T-cell (primary cell): ENCODE data around the gene P2RY13. TPM values are rescaled to one million over a fixed set of nuclear protein-coding genes. Genes with fewer than 3 reads are reported as not detected.

Experiments
- ATAC-seq, 4 experiments: fragments of 200-7000 bp in 3 of 4; fragments of 150-1000 bp in 1 of 4; cut with Tn5 transposase; replicated peaks in 1 of 4; 1 replicate in 3 of 4; 2 replicates in 1 of 4; pipeline ENCODE4 v1.10.0; 2021; ENCODE audit warnings: moderate library complexity in 3 of 4, mild to moderate bottlenecking in 2 of 4, moderate number of reproducible peaks in 1 of 4
- CTCF ChIA-PET, 2 donors: fragments of 300-600 bp; sonication (Branson Sonifier 250); formaldehyde crosslinking; loops; one replicate each; lab custom pipeline; 2022; ENCODE audit warnings: antibody characterized with exemption in 2 of 2; lab: Charles Lee
- POLR2A ChIA-PET, 2 donors: fragments of 300-600 bp; sonication (Branson Sonifier 250); formaldehyde crosslinking; loops; one replicate each; lab custom pipeline; 2022; ENCODE audit warnings: antibody characterized with exemption in 2 of 2; lab: Charles Lee
- DNase-seq, 35 experiments: peaks; one replicate each; pipeline versions ENCODE4 v3.0.0 to v3.0.0-alpha.2; 2013 to 2023
- H3K27ac ChIP-seq: one replicate; pipeline ENCODE4 v1.5.1; 2013; ENCODE audit warnings: low read length
- H3K27me3 ChIP-seq, 2 experiments: replicated peaks in 1 of 2; 1 replicate in 1 of 2; 2 replicates in 1 of 2; pipeline versions ENCODE4 v1.6.1 to v1.7.0; 2013; ENCODE audit warnings: low read length in 1 of 2, mixed read lengths in 1 of 2; ENCODE audit not compliant: control insufficient read depth in 2 of 2, insufficient read depth in 2 of 2; ENCODE audit errors: extremely low read depth in 1 of 2
- H3K36me3 ChIP-seq, 2 donors: 1 replicate in 1 of 2; 2 replicates in 1 of 2; pipeline versions ENCODE4 v1.6.1 to v1.7.0; 2013; ENCODE audit warnings: low read length in 1 of 2; ENCODE audit not compliant: control insufficient read depth in 2 of 2, insufficient read depth in 1 of 2; ENCODE audit errors: extremely low read depth in 1 of 2
- H3K4me1 ChIP-seq, 2 experiments: 1 replicate in 1 of 2; 2 replicates in 1 of 2; pipeline versions ENCODE4 v1.6.1 to v1.7.0; 2013; ENCODE audit warnings: low read length in 2 of 2, mixed read lengths in 1 of 2; ENCODE audit not compliant: insufficient read depth in 2 of 2, control insufficient read depth in 1 of 2; ENCODE audit errors: extremely low read depth in 1 of 2
- H3K4me3 ChIP-seq, 2 donors: 1 replicate in 1 of 2; 2 replicates in 1 of 2; pipeline versions ENCODE4 v1.5.1 to v1.7.0; 2013; ENCODE audit warnings: mild to moderate bottlenecking in 2 of 2, low read length in 1 of 2, moderate library complexity in 1 of 2; ENCODE audit not compliant: control insufficient read depth in 1 of 2; ENCODE audit errors: extremely low read depth in 1 of 2
- H3K9me3 ChIP-seq: 2 replicates; pipeline ENCODE4 v1.7.0; 2013
- H3K27ac Mint-ChIP-seq, 2 donors: one replicate each; pipeline ENCODE4 v1.8.0; 2020 to 2021; ENCODE audit warnings: mild to moderate bottlenecking in 2 of 2, mixed read lengths in 2 of 2
- H3K27me3 Mint-ChIP-seq, 2 donors: one replicate each; pipeline ENCODE4 v1.8.0; 2021 to 2022; ENCODE audit warnings: mixed read lengths in 2 of 2
- H3K36me3 Mint-ChIP-seq: one replicate; pipeline ENCODE4 v1.8.0; 2021; ENCODE audit warnings: mixed read lengths
- H3K4me1 Mint-ChIP-seq, 3 donors: one replicate each; pipeline ENCODE4 v1.8.0; 2020 to 2022; ENCODE audit warnings: mixed read lengths in 3 of 3, mild to moderate bottlenecking in 1 of 3
- H3K4me3 Mint-ChIP-seq, 3 donors: one replicate each; pipeline ENCODE4 v1.8.0; 2020 to 2022; ENCODE audit warnings: mild to moderate bottlenecking in 3 of 3, mixed read lengths in 3 of 3, moderate library complexity in 3 of 3
- H3K9me3 Mint-ChIP-seq, 3 donors: one replicate each; pipeline ENCODE4 v1.8.0; 2020 to 2022; ENCODE audit warnings: mixed read lengths in 3 of 3
- WGBS: methylation state at CpG from one replicate; pipeline ENCODE4 v1.1.5; 2013; ENCODE audit warnings: missing lambda C conversion rate; ENCODE audit not compliant: insufficient coverage; 5-methylcytosine and 5-hydroxymethylcytosine counted together
- total RNA-seq, 35 experiments: library from RNA in 6 of 35; stranded (reverse) in 6 of 35; fragments of 120-200 nt in 1 of 35; gene quantifications; one replicate each; pipeline versions ENCODE4 v1.2.1 to v1.2.4 and lab custom pipeline; 2013 to 2026

The P2RY13 gene
- total RNA-seq, 5 donors from 2014 or later (not counting 1 experiment from before 2014, with no cell fraction given), result not detected

GRCh38 chr3:151347432-151347831, 18.1 kb upstream of the P2RY13 start:
- no peaks in the 10 kb centered on the region for H3K4me1 ChIP-seq
- POLR2A ChIA-PET, result no interaction called here
- no peaks in the 10 kb centered on the region for H3K27me3 ChIP-seq
- DNase-seq (peak in 2 of 35 experiments; percentile 1 to 22), ATAC-seq (no peak)
- no peaks in the 10 kb centered on the region for H3K36me3 Mint-ChIP-seq
- no peak overlapping the region for H3K4me3 ChIP-seq
- CTCF ChIA-PET, result no interaction called here
- no peak overlapping the region for H3K27ac Mint-ChIP-seq
- no peak overlapping the region for H3K27ac ChIP-seq
- H3K4me3 Mint-ChIP-seq, result no peak overlapping the region
- H3K27me3 Mint-ChIP-seq, result peaks cover 19 to 32% of the 10 kb centered on the region in 2 donors
- 17% methylated on average over 2 of the region's 6 CpGs for whole genome bisulfite sequencing
- H3K4me1 Mint-ChIP-seq, result peaks cover 7 to 13% (median 10%) of the 10 kb centered on the region in 3 donors
- H3K9me3 Mint-ChIP-seq, result no peaks in the 10 kb centered on the region
- no peaks in the 10 kb centered on the region for H3K36me3 ChIP-seq
- no peaks in the 10 kb centered on the region for H3K9me3 ChIP-seq

GRCh38 chr3:151346292-151346691, 16.9 kb upstream of the P2RY13 start:
- no peaks in the 10 kb centered on the region for H3K4me1 ChIP-seq
- no peak overlapping the region for H3K27ac Mint-ChIP-seq

GRCh38 chr3:151345859-151346258, 16.5 kb upstream of the P2RY13 start:
- H3K27ac ChIP-seq, result no peak overlapping the region
- peaks cover 7 to 13% (median 10%) of the 10 kb centered on the region in 3 donors for H3K4me1 Mint-ChIP-seq
- H3K9me3 Mint-ChIP-seq, result no peaks in the 10 kb centered on the region
- no peak for DNase-seq
- ChIA-PET POLR2A (no interaction called here), CTCF (no interaction called here)
- no peak for ATAC-seq
- no peak overlapping the region for H3K27ac Mint-ChIP-seq
- no peaks in the 10 kb centered on the region for H3K36me3 Mint-ChIP-seq
- no peaks in the 10 kb centered on the region for H3K27me3 ChIP-seq
- H3K4me3 ChIP-seq, result no peak overlapping the region
- H3K4me3 Mint-ChIP-seq, result no peak overlapping the region
- no peaks in the 10 kb centered on the region for H3K36me3 ChIP-seq
- no peaks in the 10 kb centered on the region for H3K9me3 ChIP-seq
- peaks cover 19 to 36% of the 10 kb centered on the region in 2 donors for H3K27me3 Mint-ChIP-seq
- H3K4me1 ChIP-seq, result no peaks in the 10 kb centered on the region
- WGBS, result no CpG with 5 or more reads among the region's 2 CpGs

More at GRCh38 chr3:151346292-151346691, 16.9 kb upstream of the P2RY13 start:
- DNase-seq (no peak), ATAC-seq (no peak)
- Mint-ChIP-seq H3K27me3 (peaks cover 21 to 34% of the 10 kb centered on the region in 2 donors), H3K9me3 (no peaks in the 10 kb centered on the region), H3K36me3 (no peaks in the 10 kb centered on the region), H3K4me3 (no peak overlapping the region), H3K4me1 (peaks cover 7 to 13% (median 10%) of the 10 kb centered on the region in 3 donors)
- CTCF ChIA-PET, result no interaction called here
- Histone ChIP-seq H3K27me3 (no peaks in the 10 kb centered on the region), H3K4me3 (no peak overlapping the region), H3K36me3 (no peaks in the 10 kb centered on the region), H3K27ac (no peak overlapping the region), H3K9me3 (no peaks in the 10 kb centered on the region)
- WGBS, result 74% methylated on average over 2 of the region's 3 CpGs
- POLR2A ChIA-PET, result no interaction called here

GRCh38 chr3:151331696-151332095, 2.3 kb upstream of the P2RY13 start:
- DNase-seq, result no peak
- 100% methylated on average over 1 of the region's 2 CpGs for WGBS

GRCh38 chr3:151330899-151331298, 1.6 kb upstream of the P2RY13 start:
- H3K27ac ChIP-seq, result no peak overlapping the region
- H3K27ac Mint-ChIP-seq, result no peak overlapping the region
- no peaks in the 10 kb centered on the region for H3K9me3 ChIP-seq
- H3K36me3 ChIP-seq, result no peaks in the 10 kb centered on the region
- H3K4me3 Mint-ChIP-seq, result no peak overlapping the region
- POLR2A ChIA-PET, result no interaction called here
- H3K4me1 Mint-ChIP-seq, result peaks cover 6 to 9% (median 8%) of the 10 kb centered on the region in 3 donors
- no peaks in the 10 kb centered on the region for H3K36me3 Mint-ChIP-seq
- no peaks in the 10 kb centered on the region for H3K4me1 ChIP-seq
- peaks cover 9 to 19% of the 10 kb centered on the region in 2 donors for H3K27me3 Mint-ChIP-seq
- H3K4me3 ChIP-seq, result no peak overlapping the region
- H3K27me3 ChIP-seq, result no peaks in the 10 kb centered on the region
- H3K9me3 Mint-ChIP-seq, result no peaks in the 10 kb centered on the region
- DNase-seq (no peak), ATAC-seq (no peak)
- CTCF ChIA-PET, result no interaction called here

More at GRCh38 chr3:151331696-151332095, 2.3 kb upstream of the P2RY13 start:
- no peak for ATAC-seq
- ChIA-PET CTCF (interaction anchor here in 1 of 2 donors (0.6 kb wide), 1 partner anchor 577 kb away, joined by 3 read pairs; no protein-coding TSS in a partner anchor), POLR2A (interaction anchor here in 1 of 2 donors (0.6 kb wide), 1 partner anchor 39 kb away, joined by 3 read pairs; no protein-coding TSS in a partner anchor)
- Mint-ChIP-seq H3K27ac (no peak overlapping the region), H3K27me3 (peaks cover 3 to 13% of the 10 kb centered on the region in 2 donors), H3K9me3 (no peaks in the 10 kb centered on the region), H3K36me3 (no peaks in the 10 kb centered on the region), H3K4me3 (no peak overlapping the region), H3K4me1 (peaks cover 6 to 9% (median 8%) of the 10 kb centered on the region in 3 donors)
- Histone ChIP-seq H3K27ac (no peak overlapping the region), H3K9me3 (no peaks in the 10 kb centered on the region), H3K4me1 (no peaks in the 10 kb centered on the region), H3K4me3 (no peak overlapping the region), H3K36me3 (no peaks in the 10 kb centered on the region), H3K27me3 (no peaks in the 10 kb centered on the region)

GRCh38 chr3:151330379-151330778, 1.0 kb upstream of the P2RY13 start:
- Mint-ChIP-seq H3K27me3 (peaks cover 11 to 20% of the 10 kb centered on the region in 2 donors), H3K36me3 (no peaks in the 10 kb centered on the region), H3K9me3 (no peaks in the 10 kb centered on the region), H3K27ac (no peak overlapping the region), H3K4me3 (no peak overlapping the region), H3K4me1 (peaks cover 6 to 9% (median 8%) of the 10 kb centered on the region in 3 donors)
- POLR2A ChIA-PET, result no interaction called here
- ATAC-seq, result no peak
- Histone ChIP-seq H3K9me3 (no peaks in the 10 kb centered on the region), H3K36me3 (no peaks in the 10 kb centered on the region), H3K4me1 (no peaks in the 10 kb centered on the region), H3K4me3 (no peak overlapping the region), H3K27me3 (no peaks in the 10 kb centered on the region), H3K27ac (no peak overlapping the region)
- CTCF ChIA-PET, result no interaction called here
- 71% methylated on average over 2 of the region's 4 CpGs for WGBS
- no peak for DNase-seq
